SH-SY5Y (cell line): ENCODE data around the gene CRADD.

Experiments used
- GATA2 ChIP-seq: IDR thresholded peaks from 2 replicates; pipeline ENCODE4 v1.6.1; 2011; ENCODE audit warnings: mild to moderate bottlenecking, low read depth, low read length
- GATA3 ChIP-seq: IDR thresholded peaks from 2 replicates; pipeline ENCODE4 v1.6.1; 2011; ENCODE audit warnings: low read depth, mild to moderate bottlenecking, low read length, moderate library complexity

The CRADD gene

GRCh38 chr12:93748672-93749383, 71.7 kb downstream of the CRADD start:
- TF ChIP-seq GATA3: no peak
- TF ChIP-seq GATA2: no peak

DNA sequence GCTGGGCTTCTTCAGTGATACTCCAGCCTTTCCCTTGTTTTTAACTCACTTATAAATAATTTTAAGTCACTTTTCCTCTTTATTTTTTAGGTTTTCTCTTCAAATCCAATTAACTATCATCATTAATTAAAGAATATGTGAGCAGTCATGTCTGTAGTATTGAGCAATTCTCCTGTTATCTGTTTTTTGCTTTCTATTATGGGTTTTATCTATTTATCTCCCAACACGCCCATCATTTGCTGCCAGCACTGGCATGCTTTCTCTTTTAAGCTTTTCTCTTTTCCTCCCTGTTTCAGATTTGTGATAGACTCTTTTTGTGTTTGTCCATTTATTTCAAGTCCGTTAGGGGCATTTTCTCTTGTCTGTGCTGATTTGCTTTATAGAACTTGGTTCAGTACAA, 72.3 kb downstream of the CRADD start:
- TF ChIP-seq GATA3 (peak; percentile 74), GATA2 (peak; percentile 47; the same call in 1 of the 2 replicates)

- TF ChIP-seq GATA3: no peak
- no peak for TF ChIP-seq GATA2
Observed at GRCh38 chr12:93750056-93750455, 72.9 kb downstream of the CRADD start.

DNA sequence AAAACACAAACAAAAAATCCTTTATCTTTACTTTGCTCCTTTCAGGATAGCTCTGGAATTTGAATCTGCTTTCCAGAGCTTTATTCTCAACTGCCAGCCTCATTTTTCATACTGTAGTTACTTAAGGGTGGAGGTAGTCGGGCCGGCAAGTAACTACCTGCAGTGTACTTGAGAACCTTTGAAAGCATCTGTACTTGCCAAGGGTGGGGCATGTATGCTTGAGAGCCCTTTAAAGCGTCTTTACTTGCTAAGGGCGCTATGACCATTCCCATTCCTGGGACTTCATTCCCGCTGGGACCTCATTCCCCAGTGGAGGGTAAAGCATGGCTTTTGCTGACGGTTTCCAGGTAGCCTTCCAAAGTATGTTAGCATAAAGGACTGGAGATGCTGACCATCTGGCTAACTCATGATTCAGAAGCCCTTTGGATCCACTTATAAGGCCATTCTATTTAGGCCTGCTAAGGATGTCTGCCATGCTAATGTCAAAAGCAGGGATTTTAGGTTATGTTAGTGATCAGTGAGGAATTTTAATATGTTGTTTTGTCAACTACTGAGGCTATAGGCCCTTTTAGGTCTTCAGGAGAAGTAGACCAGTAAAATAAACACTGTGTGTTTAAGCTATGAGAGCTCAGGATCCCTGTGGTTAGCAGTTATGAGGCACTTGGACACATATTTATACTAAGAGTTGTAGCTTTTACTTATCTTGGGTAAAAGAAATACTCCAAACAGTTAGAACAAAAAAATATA, 74.9 kb downstream of the CRADD start:
- TF ChIP-seq GATA3 (no peak), GATA2 (no peak)

DNA sequence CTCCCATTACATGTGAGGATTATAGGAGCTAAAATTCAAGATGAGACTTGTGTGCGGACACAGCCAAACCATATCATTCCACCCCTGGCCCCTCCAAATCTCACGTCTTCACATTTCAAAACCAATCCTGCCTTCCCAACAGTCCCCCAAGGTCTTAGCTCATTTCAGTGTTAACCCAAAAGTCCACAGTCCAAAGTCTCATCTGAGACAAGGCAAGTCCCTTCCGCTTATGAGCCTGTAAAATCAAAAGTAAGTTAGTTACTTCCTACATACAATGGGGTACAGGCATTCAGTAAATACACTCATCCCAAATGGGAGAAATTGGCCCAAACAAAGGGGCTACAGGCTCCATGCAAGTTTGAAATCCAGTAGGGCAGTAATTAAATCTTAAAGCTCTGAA, 76.1 kb downstream of the CRADD start:
- TF ChIP-seq GATA3 (no peak), GATA2 (no peak)

DNA sequence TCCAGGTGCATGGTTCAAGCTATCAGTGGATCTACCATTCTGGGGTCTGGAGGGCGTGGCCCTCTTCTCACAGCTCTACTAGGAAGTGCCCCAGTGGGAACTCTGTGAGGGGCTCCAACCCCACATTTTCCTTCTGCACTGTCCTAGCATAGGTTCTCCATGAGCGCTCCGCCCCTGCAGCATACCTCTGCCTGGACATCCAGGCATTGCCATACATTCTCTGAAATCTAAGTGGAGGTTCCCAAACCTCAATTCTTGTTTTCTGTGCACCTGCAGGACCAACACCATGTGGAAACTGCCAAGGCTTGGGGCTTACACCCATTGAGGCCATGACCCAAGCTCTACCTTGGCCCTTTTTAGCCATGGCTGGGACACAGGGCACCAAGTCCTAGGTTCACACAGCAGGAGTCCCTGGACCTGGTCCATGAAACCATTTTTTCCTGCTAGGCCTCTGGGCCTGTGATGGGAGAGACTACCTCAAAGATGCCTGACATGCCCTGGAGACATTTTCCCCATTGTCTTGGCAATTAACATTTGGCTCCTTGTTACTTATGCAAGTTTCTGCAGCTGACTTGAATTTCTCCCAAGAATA, 76.8 kb downstream of the CRADD start:
- TF ChIP-seq GATA2: no peak
- no peak for TF ChIP-seq GATA3

- no peak for TF ChIP-seq GATA2
- TF ChIP-seq GATA3: no peak
Observed at GRCh38 chr12:93756288-93756687, 79.1 kb downstream of the CRADD start.

- peak; percentile 90 for TF ChIP-seq GATA3
- TF ChIP-seq GATA2: peak; percentile 60; the same call in 1 of the 2 replicates
Observed at GRCh38 chr12:93757792-93758694, 80.9 kb downstream of the CRADD start.

GRCh38 chr12:93758801-93759373, 81.7 kb downstream of the CRADD start:
- TF ChIP-seq GATA2: no peak
- peak; percentile 35; the same call in 1 of the 2 replicates for TF ChIP-seq GATA3

DNA sequence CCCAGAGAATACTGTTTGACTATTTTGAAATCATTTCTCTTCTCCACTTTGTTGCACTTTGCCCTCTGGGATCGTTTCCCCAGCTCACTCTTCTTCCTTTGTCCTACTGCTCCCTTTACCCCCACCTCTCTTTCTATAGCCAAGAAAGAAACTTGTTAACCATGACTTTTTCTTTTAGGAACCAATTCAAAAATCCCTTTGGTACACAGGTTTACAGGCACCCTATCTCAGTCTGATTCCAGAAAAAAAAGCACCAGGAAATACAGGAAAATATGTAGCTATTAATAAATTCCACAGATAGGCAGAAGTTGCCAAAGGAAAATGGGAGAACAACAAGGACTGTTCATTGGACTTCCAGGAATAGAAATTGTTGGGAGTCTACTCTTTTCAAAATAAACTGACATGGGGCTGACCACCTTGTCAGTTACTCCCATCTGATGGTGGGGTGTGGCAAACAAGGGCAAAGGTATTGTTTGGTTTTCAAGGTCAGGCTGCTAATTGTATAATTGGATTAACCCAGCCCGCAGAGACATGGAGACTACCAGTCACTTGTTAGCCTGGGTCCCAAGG, 82.4 kb downstream of the CRADD start:
- no peak for TF ChIP-seq GATA2
- TF ChIP-seq GATA3: no peak

DNA sequence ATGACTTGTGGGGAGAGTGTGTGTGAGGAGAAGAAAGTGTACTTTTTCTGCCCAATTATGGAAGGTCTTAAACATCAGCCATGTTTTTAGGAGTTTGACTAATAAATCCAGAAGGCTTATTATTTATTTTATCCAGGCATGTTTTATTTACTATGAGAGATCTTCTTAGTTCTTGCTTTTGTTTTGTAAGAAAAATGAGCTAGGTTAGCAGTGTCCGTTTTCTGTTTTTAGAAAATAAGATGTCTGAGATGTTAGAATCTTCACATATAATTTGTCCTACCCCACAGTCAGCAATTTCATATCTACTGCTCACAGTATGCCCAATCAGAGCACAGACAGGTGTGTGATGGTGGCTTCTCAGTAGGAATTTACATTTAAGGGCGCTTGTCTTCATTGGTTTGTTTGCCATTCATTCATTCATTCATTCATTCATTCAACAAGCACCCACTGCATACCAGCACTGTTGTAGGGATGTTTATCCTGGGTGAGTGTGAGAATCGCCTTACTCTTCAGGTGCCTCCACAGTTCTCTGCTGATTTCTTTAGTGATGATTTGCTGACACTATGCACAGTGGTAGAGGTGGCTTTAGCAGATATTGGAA, 83.2 kb downstream of the CRADD start:
- TF ChIP-seq GATA2 (no peak), GATA3 (no peak)

- TF ChIP-seq GATA3 (no peak), GATA2 (no peak)
Observed at GRCh38 chr12:93762059-93762719, 85.0 kb downstream of the CRADD start.

GRCh38 chr12:93762912-93763553, 85.9 kb downstream of the CRADD start:
- TF ChIP-seq GATA3 (no peak), GATA2 (no peak)
